ENCODE data around the gene SI.

- TF ChIP-seq EZH2 (IDR thresholded peaks at IDR 0.05) (no peak), POLR2AphosphoS5 (IDR thresholded peaks at IDR 0.05; ENCODE audit: borderline replicate concordance, low read depth, low read length) (no peak)
Observed at GRCh38 chr3:165011557-165011956, 66.7 kb downstream of the SI start.
